NCI-H774 (cell line): ENCODE data around the gene DNM2.
"Not testable (repeated sequence)": the region's sequence is repeated elsewhere in the genome, so short reads cannot be mapped to it uniquely, and the experiment has no call there.

Experiments
- DNase-seq: peaks from one replicate; lab custom pipeline; 2025; lab: John Stamatoyannopoulos, UW

The DNM2 gene

GRCh38 chr19:10717356-10718204, at the start of gene DNM2:
Gene DNM2, plus strand, starts transcription at chr19:10718079. Its CDS starts 164 bp downstream, at chr19:10718243.
- DNase-seq, result peak; percentile 100

- no peak for DNase-seq
Measured at GRCh38 chr19:10669246-10669645, 48.6 kb upstream of the DNM2 start.

- DNase-seq, result no peak
Measured at GRCh38 chr19:10670182-10670581, 47.7 kb upstream of the DNM2 start.

- DNase-seq, result no peak
Measured at GRCh38 chr19:10670876-10671804, 46.7 kb upstream of the DNM2 start.

- not testable (repeated sequence) for DNase-seq
Measured at GRCh38 chr19:10671922-10672321, 46.0 kb upstream of the DNM2 start.

GRCh38 chr19:10675214-10675613, 42.7 kb upstream of the DNM2 start:
- not testable (repeated sequence) for DNase-seq

- no peak for DNase-seq
Measured at GRCh38 chr19:10677751-10678150, 40.1 kb upstream of the DNM2 start.

GRCh38 chr19:10678813-10679212, 39.1 kb upstream of the DNM2 start:
- DNase-seq, result no peak

GRCh38 chr19:10679743-10680142, 38.1 kb upstream of the DNM2 start:
- no peak for DNase-seq

- DNase-seq, result no peak
Measured at GRCh38 chr19:10680545-10681135, 37.2 kb upstream of the DNM2 start.

GRCh38 chr19:10681658-10682057, 36.2 kb upstream of the DNM2 start:
- no peak for DNase-seq

- DNase-seq, result no peak
Measured at GRCh38 chr19:10682397-10683063, 35.3 kb upstream of the DNM2 start.

GRCh38 chr19:10683064-10683426, 34.8 kb upstream of the DNM2 start:
- no peak for DNase-seq

- no peak for DNase-seq
Measured at GRCh38 chr19:10683582-10683981, 34.3 kb upstream of the DNM2 start.

- no peak for DNase-seq
Measured at GRCh38 chr19:10685210-10685609, 32.7 kb upstream of the DNM2 start.

GRCh38 chr19:10686193-10686592, 31.7 kb upstream of the DNM2 start:
- no peak for DNase-seq

- DNase-seq, result no peak
Measured at GRCh38 chr19:10686661-10687517, 31.0 kb upstream of the DNM2 start.

- DNase-seq, result no peak
Measured at GRCh38 chr19:10687518-10688288, 30.2 kb upstream of the DNM2 start.

- no peak for DNase-seq
Measured at GRCh38 chr19:10688545-10689280, 29.2 kb upstream of the DNM2 start.
